OCI-LY7 (cell line): ENCODE results near the gene KLF13. TPM values are rescaled to one million over a fixed set of nuclear protein-coding genes. Genes with fewer than 3 reads are reported as not detected.

Experiments used
- BruUV-seq: library from RNA; stranded (reverse); fragments of 400-500 nt; replicated peaks from 2 replicates; lab custom pipeline; 2021; lab: Mats Ljungman, UMichigan
- CTCF ChIA-PET: fragments of 300-600 bp; sonication (Branson Sonifier 250); formaldehyde crosslinking; loops from one replicate; lab custom pipeline; 2022; ENCODE audit warnings: antibody characterized with exemption; ENCODE audit not compliant: unreplicated experiment; lab: Charles Lee
- POLR2A ChIA-PET: fragments of 300-600 bp; sonication (Branson Sonifier 250); formaldehyde crosslinking; loops from one replicate; lab custom pipeline; 2022; ENCODE audit warnings: antibody characterized with exemption; lab: Charles Lee
- DNase-seq: peaks from one replicate; pipeline ENCODE4 v3.0.0-alpha.2; 2015; ENCODE audit warnings: low spot score
- H2AFZ ChIP-seq: fragments of 200-600 bp; sonication (generic), shearing (Covaris generic); 2 replicates; pipeline ENCODE4 v1.6.1; 2014; ENCODE audit warnings: mild to moderate bottlenecking, antibody characterized with exemption, low read length, moderate library complexity
- H3K27ac ChIP-seq: fragments of 200-600 bp; sonication (generic); 2 replicates; pipeline ENCODE4 v1.5.1; 2014; ENCODE audit warnings: mixed run types, low read depth, mild to moderate bottlenecking, moderate library complexity, low read length, inconsistent platforms; ENCODE audit not compliant: poor library complexity, severe bottlenecking
- H3K36me3 ChIP-seq: fragments of 200-600 bp; sonication (generic); 2 replicates; pipeline ENCODE4 v1.6.1; 2014; ENCODE audit warnings: mild to moderate bottlenecking, antibody characterized with exemption, low read length, moderate library complexity, mixed read lengths; ENCODE audit not compliant: insufficient read depth
- H3K4me1 ChIP-seq: fragments of 200-600 bp; sonication (generic); 2 replicates; pipeline ENCODE4 v1.5.1; 2014; ENCODE audit warnings: mild to moderate bottlenecking, low read length; ENCODE audit not compliant: insufficient read depth, poor library complexity, severe bottlenecking
- H3K4me2 ChIP-seq: fragments of 200-600 bp; sonication (generic); 2 replicates; pipeline ENCODE4 v1.6.1; 2014; ENCODE audit warnings: mild to moderate bottlenecking, low read length
- H3K4me3 ChIP-seq: fragments of 200-600 bp; sonication (generic); 2 replicates; pipeline ENCODE4 v1.5.1; 2014; ENCODE audit warnings: mild to moderate bottlenecking, low read depth, low read length; ENCODE audit not compliant: poor library complexity, severe bottlenecking
- H3K79me2 ChIP-seq: fragments of 200-600 bp; sonication (generic); 2 replicates; pipeline ENCODE4 v1.6.1; 2016; ENCODE audit warnings: low read depth, mild to moderate bottlenecking, low read length, moderate library complexity, mixed read lengths; ENCODE audit not compliant: insufficient read depth
- H3K9me2 ChIP-seq: fragments of 200-600 bp; sonication (generic); 2 replicates; pipeline ENCODE4 v1.6.1; 2016; ENCODE audit warnings: mild to moderate bottlenecking, low read length, mixed read lengths; ENCODE audit not compliant: insufficient read depth
- H3K9me3 ChIP-seq: fragments of 200-600 bp; sonication (generic); 2 replicates; pipeline ENCODE4 v1.6.1; 2014; ENCODE audit warnings: mild to moderate bottlenecking, mixed run types, low read length, mixed read lengths
- H4K20me1 ChIP-seq: fragments of 200-600 bp; sonication (generic); 2 replicates; pipeline ENCODE4 v1.6.1; 2014; ENCODE audit warnings: mild to moderate bottlenecking, antibody characterized with exemption, low read length, moderate library complexity, mixed read lengths; ENCODE audit not compliant: insufficient read depth
- EZH2phosphoT487 ChIP-seq: fragments of 200-600 bp; sonication (generic); IDR thresholded peaks from 2 replicates; pipeline ENCODE4 v1.6.1; 2018; ENCODE audit warnings: low read depth, borderline replicate concordance, mild to moderate bottlenecking, mixed run types, antibody characterized with exemption, low read length, moderate library complexity, mixed read lengths
- intact Hi-C: fragments of 100-400 bp; cut with micrococcal nuclease; formaldehyde crosslinking; loops from one replicate; pipeline ENCODE4 v1.10.0; 2022; ENCODE audit not compliant: unreplicated experiment
- total RNA-seq, 2 experiments: library from RNA; depleted of rRNA in 1 of 2; stranded (reverse); fragments of >200 nt in 1 of 2; shearing (Covaris generic) in 1 of 2; gene quantifications; 2 replicates each; pipeline ENCODE4 v1.2.3, GENCODE V29; 2014 to 2022
- TF ChIP-seq, protein P1 (sequence below): fragments of 200-600 bp; sonication (generic); conservative IDR thresholded peaks from 2 replicates; pipeline ENCODE4 v1.5.1; 2014; ENCODE audit warnings: mild to moderate bottlenecking, antibody characterized with exemption, low read length, moderate library complexity, mixed read lengths

KLF13 gene
- total RNA-seq, 2 experiments from 2014 or later: 63.2 to 64.6 TPM

DNA sequence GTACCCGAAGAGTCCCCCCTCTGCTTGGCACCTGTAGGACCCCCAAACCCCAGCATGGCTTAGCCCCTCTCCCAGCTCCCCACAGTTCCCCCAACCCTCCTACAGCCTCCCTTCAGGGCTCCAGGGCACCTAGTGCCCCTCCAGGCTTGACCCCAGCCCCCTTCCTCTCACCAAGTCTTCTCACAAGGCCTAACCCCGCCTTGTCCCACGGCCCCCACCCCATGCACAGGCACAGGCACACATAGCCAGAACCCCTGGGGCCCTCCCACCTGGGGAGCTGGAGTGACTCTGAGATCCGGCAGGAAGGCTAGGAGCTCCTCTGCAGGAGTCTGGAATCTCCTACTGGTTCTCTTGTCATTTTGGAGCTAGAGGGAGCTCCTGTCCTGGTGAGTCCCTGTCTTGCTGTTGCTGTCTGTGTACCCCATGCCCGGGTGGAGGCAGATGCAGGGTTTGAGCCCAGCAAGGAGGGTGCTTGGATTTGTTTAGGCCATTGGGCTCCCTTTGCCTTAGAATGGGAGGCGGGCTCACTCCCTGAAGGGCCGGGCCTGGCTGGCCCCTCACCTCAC is 39.6 kb downstream of the KLF13 start:
- no peak overlapping the region for H2AFZ ChIP-seq
- H3K27ac ChIP-seq: peak overlapping the region; percentile 65
- peak overlapping the region; percentile 18 for H3K4me3 ChIP-seq
- peaks cover 21% of the 10 kb centered on the region for H3K36me3 ChIP-seq
- BruUV-seq: no TSS peak
- peaks cover 90% of the 10 kb centered on the region for H3K79me2 ChIP-seq
- DNase-seq: no peak
- peaks cover 7% of the 10 kb centered on the region; the same call in 1 of the 2 replicates for H4K20me1 ChIP-seq
- H3K9me2 ChIP-seq: no peaks in the 10 kb centered on the region
- CTCF ChIA-PET: interaction anchor here (0.6 to 1.6 kb wide), 5 partner anchors 13 to 128 kb away, joined by 3 to 8 read pairs (median 3); no protein-coding TSS in a partner anchor
- peak overlapping the region; percentile 70 for H3K4me2 ChIP-seq
- POLR2A ChIA-PET: interaction anchor here (0.6 to 1.7 kb wide), 5 partner anchors 13 to 47 kb away, joined by 3 to 7 read pairs (median 4); no protein-coding TSS in a partner anchor
- no peak for TF ChIP-seq EZH2phosphoT487
- TF ChIP-seq, protein P1, sequence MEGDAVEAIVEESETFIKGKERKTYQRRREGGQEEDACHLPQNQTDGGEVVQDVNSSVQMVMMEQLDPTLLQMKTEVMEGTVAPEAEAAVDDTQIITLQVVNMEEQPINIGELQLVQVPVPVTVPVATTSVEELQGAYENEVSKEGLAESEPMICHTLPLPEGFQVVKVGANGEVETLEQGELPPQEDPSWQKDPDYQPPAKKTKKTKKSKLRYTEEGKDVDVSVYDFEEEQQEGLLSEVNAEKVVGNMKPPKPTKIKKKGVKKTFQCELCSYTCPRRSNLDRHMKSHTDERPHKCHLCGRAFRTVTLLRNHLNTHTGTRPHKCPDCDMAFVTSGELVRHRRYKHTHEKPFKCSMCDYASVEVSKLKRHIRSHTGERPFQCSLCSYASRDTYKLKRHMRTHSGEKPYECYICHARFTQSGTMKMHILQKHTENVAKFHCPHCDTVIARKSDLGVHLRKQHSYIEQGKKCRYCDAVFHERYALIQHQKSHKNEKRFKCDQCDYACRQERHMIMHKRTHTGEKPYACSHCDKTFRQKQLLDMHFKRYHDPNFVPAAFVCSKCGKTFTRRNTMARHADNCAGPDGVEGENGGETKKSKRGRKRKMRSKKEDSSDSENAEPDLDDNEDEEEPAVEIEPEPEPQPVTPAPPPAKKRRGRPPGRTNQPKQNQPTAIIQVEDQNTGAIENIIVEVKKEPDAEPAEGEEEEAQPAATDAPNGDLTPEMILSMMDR: no peak; the same call in 1 of the 2 replicates
- peaks cover 92% of the 10 kb centered on the region for H3K4me1 ChIP-seq
- peaks cover 10% of the 10 kb centered on the region for H3K9me3 ChIP-seq
- intact Hi-C loops: no loop called here

DNA sequence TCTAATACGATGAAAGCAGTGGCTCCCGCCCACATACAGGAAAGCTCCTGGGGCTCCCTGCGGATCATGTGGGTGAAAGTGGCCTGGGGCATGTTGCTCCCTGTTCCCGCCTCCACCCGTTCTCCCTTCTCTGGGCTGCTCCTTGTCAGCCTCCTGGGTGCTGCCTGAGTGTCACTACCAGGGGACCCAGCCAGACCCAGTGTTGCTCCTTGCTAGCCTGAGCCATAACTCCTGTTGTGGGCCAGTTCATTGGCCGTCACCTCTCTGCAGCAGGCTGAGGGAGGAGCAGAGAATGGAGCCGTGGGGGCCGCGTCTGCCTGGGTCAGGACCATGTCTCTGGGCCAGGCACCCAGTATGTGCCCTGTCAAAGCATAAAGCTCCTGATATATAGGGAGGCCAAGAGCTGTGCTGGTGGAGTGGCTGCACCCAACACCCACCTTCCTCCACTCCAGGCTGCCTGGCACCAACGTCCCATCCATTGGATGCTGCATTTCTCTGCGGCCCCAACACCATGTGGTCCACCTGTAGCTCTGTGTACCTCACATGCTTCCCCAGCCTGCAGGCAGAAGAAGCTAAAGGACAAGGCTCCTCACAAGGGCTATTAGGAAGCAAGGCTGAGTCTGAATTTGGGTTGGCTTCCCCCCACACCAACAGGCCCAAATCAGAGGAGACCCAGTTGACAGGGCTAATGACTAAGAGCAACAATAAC is 40.5 kb downstream of the KLF13 start:
- DNase-seq: no peak
- peaks cover 89% of the 10 kb centered on the region for H3K79me2 ChIP-seq
- peak overlapping the region; percentile 10 for H3K4me3 ChIP-seq
- H4K20me1 ChIP-seq: peaks cover 7% of the 10 kb centered on the region; the same call in 1 of the 2 replicates
- intact Hi-C loops: no loop called here
- no peak overlapping the region for H2AFZ ChIP-seq
- peaks cover 10% of the 10 kb centered on the region for H3K9me3 ChIP-seq
- peaks cover 26% of the 10 kb centered on the region for H3K36me3 ChIP-seq
- H3K27ac ChIP-seq: peak overlapping the region; percentile 65
- H3K4me1 ChIP-seq: peaks cover 85% of the 10 kb centered on the region
- H3K4me2 ChIP-seq: peak overlapping the region; percentile 70
- POLR2A ChIA-PET: interaction anchor here (0.7 to 1.7 kb wide), 2 partner anchors 25 to 104 kb away, joined by 3 to 5 read pairs; no protein-coding TSS in a partner anchor
- H3K9me2 ChIP-seq: no peaks in the 10 kb centered on the region
- CTCF ChIA-PET: interaction anchor here (1.0 to 1.6 kb wide), 3 partner anchors 12 to 123 kb away, joined by 3 to 9 read pairs (median 3); no protein-coding TSS in a partner anchor
- BruUV-seq: no TSS peak
- TF ChIP-seq EZH2phosphoT487: no peak
- TF ChIP-seq, protein P1: no peak
